Measurements from ENCODE around the gene IGF2BP1.
"Not testable (repeated sequence)": the region's sequence is repeated elsewhere in the genome, so short reads cannot be mapped to it uniquely, and the experiment has no call there.

Gene IGF2BP1

DNA sequence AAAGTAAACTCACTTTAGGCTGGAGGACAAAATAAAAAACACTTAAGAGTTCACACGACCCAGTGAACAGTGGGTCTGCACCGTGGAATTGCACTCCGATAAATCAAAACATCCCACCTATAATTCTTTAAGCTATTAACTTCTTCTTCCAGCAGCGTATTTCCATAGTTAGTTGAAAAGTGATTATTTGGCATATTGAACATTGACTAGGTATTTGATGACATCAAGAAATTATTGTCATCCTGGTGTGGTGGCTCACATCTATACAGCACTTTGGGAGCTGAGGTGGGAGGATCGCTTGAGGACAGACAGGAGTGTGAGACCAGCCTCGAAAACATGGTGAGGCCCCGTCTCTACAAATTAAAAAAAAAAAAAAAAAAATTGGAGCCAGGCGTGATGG is 23.4 kb downstream of the IGF2BP1 start:
- DNase-seq = no peak

DNA sequence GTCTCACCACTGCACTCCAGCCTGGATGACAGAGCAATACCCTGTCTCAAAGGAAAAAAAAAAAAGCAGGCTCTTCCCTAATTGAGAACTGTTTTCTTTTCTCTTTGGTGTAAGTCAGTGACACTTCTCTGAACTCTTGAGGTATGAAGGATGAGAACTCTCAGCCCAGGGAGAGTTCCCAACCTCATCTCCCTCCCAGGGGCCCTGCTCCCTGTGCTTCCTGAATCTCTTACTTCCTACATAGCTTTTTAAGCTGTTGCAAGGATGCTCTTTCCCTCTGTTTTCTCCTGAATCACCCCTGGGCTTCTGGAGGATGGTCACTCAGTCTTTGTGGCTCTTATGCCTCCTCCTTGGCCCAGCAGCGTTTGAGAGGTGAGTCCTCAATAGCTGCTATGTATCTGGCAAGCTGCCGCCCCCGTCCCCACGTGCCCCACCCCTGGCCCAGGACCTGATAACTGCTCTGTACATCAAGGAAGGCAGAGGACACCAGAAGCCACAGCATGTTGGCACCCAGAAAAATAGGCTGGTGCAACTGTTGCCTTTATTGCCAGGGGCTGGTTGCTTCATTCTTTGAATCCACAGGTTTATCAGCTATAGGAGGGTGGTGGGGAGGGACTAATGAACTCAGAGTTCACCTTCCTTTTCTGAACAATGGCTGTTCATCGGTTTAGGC is 24.0 kb downstream of the IGF2BP1 start:
- no peak for DNase-seq

DNA sequence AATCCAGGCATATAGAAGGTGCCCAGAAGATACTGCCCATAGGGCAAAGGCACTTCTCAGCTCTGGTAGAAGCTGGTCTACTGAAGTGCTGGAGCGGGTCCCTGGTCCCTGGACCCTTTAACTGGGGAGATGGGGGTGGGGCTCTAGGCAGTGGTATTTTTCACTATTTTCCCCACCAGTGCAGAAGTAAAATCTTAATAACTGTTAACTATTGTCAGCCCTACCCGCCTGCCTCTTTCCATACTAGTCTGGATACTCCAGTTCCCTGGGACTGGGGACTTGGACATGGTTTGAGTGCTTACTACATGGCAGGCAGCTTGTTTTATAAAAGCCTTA is 24.6 kb downstream of the IGF2BP1 start:
- no peak for DNase-seq

- no peak for DNase-seq
Measured at GRCh38 chr17:49022391-49022941, 25.3 kb downstream of the IGF2BP1 start.

- DNase-seq = no peak
Measured at GRCh38 chr17:49024523-49024922, 27.3 kb downstream of the IGF2BP1 start.

DNA sequence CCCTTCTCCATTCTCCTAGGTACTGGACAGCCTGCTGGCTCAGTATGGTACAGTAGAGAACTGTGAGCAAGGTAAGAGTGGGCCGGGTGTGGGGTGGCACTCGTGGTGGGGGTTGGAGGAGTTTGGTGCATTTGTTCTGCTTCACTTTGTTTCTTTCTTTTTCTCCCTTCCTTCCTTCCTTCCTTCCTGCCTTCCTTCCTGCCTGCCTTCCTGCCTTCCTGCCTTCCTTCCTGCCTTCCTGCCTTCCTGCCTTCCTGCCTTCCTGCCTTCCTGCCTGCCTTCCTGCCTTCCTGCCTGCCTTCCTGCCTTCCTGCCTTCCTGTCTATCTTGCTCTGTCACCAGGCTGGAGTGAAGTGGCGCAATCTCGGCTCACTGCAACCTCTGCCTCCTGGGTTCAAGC is 29.3 kb downstream of the IGF2BP1 start:
- DNase-seq = not testable (repeated sequence)

DNA sequence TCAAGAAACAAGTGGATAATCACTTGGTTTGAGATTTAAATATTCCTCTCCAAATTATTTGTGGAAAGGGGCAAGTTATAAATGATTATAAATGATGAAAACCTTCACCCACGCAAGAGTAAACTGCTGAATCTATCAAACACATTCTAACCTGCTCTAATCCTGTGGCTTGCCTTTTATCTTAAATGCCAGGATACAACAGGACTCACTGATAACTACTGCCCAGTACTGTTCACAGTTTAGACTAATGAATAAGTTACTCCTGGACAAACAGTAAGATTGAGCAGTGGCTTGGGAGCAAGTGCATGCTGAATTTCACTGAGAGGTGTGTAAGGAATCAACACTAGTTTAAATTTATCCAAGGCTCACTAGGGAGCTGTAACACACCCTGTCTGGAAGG is 31.1 kb downstream of the IGF2BP1 start:
- no peak for DNase-seq

GRCh38 chr17:49029801-49030200 is 32.6 kb downstream of the IGF2BP1 start:
- DNase-seq = no peak

GRCh38 chr17:49031965-49032928 is 35.1 kb downstream of the IGF2BP1 start:
- DNase-seq = peak in 2 of 5 donors; percentile 22 to 50

DNA sequence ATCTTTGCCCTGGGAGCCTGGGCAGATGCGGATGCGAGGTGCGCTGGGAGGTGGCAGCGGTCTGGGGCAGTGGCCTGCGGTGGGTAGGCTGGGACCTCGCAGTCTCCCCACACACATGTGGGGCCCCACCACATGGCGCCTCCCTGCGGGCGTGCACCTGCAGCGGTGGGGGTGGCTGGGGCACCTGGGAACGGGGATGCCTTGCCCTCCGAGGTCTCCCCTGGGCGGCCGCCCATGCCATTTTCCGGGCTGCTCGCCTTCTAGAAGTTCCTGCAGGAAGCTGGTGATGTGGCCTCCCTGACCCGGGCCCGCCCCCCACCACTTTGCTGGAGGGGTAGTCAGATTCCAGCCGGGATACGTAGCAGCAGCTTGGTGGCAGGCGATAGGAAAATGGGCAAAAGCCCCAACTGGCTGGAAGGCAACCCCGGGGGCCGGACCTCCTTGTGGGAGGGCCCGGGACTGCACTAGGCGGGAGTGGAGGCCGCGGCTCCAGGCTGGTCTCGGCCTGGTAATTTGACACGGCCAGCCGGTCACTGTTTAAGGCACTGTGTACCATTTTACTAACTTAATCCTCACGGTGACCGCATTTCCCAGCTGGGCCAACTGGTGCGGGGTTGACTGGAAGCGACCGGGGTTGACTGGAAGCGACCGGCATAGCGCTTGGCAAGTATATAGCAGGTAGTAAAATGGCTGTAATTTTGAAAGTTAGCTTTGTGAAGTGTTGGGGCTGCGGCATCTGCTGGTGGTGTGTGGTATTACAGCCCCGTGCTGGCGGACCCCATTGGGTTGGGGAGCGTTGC is 38.5 kb downstream of the IGF2BP1 start:
- peak in 1 of 5 donors; percentile 7 for DNase-seq

- DNase-seq = no peak
Measured at GRCh38 chr17:49036270-49036626, 39.1 kb downstream of the IGF2BP1 start.

GRCh38 chr17:49038138-49038537 is 41.0 kb downstream of the IGF2BP1 start:
- DNase-seq = no peak

DNA sequence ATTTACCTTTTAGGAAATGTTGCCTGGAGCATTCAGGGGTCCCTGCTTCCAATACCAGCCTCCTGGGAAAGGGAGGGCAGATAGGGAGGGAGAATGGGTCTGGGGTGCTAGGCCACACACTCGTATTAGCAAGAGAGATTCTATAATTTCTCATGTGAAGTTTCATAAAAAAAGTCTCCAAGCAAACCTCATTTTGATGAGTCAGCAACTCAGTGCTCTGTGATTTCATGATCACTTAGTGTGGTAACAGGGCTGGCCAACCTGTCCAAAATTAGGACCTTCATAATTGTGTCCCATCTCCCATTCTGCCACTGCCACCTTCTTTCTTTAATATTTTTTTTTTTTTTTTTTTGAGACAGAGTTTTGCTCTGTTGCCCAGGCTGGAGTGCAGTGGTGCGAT is 41.4 kb downstream of the IGF2BP1 start:
- no peak for DNase-seq

DNA sequence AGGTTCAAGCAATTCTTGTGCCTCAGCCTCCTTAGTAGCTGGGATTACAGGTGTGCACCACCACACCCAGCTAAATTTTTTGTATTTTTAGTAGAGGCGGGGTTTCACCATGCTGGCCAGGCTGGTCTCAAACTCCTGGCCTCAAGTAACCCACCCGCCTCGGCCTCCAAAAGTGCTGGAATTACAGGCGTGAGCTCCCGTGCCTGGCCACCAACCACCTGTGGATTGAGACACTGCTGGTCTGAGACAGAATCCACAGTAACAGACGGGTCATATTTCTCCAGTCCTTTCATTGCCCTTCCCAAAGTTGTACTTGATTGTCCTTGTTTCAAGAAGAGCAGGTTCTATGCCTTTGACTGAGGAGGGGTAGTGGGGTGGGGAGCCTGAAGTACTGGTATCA is 42.3 kb downstream of the IGF2BP1 start:
- DNase-seq = not testable (repeated sequence)

GRCh38 chr17:49041527-49041926 is 44.3 kb downstream of the IGF2BP1 start:
- DNase-seq = no peak

- DNase-seq = no peak
Measured at GRCh38 chr17:49045376-49045775, 48.2 kb downstream of the IGF2BP1 start.

GRCh38 chr17:49046912-49047311 is 49.7 kb downstream of the IGF2BP1 start:
- DNase-seq = no peak

GRCh38 chr17:49049265-49049664 is 52.1 kb downstream of the IGF2BP1 start:
- no peak for DNase-seq

GRCh38 chr17:49050611-49051010 is 53.4 kb downstream of the IGF2BP1 start:
- no peak for DNase-seq

GRCh38 chr17:49051269-49051668 is 54.1 kb downstream of the IGF2BP1 start:
- no peak for DNase-seq

GRCh38 chr17:49053171-49053829 is 56.1 kb downstream of the IGF2BP1 start:
- DNase-seq = no peak

DNA sequence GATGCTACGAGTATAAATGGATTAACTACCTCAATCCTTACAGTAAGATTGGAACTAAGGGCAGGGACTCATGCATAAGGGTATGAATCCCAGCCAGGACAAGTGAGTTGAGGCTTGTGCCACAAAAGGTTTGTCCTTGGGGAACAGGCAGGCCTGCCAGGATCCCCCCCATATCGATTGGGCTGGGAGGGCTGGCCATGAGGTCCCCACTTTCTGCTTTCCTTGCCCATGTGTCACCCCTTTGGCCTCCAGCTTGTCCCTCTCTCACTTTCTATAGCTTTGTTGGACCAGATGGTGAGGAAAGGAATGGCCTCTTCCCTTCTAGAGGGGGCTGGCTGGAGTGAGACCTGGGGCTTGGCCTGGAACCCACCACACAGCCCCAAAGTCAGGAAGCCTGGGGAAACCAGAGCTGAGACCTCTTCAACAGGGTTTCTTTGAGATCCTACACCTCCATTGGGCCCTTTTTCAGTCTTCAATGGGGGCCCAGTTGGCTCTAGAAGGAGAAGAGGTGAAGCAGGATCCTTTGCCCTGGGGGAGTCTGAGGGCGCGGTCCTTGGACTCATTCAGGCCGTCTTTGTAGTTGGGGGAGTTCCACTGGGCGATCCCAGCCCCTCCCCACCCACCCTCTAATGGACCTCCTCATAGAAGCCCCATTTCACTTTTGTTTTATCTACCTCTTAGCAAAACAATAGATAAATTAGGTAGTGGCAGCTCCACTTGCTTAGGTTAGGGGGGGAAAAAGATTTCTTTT is 57.3 kb downstream of the IGF2BP1 start:
- DNase-seq = no peak

Measured in T-helper 1 cell (primary cell).